IPS-NIHi7 (cell line): ENCODE data around the gene TMEM129.

Experiments
- DNase-seq: peaks from one replicate; pipeline ENCODE4 v3.0.0; 2012; ENCODE audit warnings: mixed read lengths; ENCODE audit errors: extremely low spot score

Gene TMEM129

DNA sequence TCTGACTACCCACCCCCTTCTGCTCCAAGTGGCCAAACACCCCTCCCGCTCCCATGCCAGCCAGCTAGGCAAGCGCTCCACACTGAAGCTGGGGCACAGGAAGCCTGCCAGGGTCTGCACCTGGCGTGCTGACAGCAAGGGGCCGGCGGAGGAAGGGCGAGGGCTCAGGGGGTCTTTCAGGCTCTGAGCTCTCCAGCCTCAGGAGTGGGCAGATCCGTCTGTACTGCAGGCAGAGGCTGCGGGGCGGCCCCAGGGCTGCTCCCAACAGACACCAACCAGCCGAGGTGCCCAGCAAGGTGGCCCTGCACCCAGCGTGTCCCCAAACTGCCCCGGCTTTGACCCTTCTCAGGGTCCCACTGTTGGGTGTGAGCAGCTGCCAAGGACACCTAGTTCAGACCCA, 51.9 kb downstream of the TMEM129 start:
- DNase-seq: no peak

- DNase-seq: no peak
Observed at GRCh38 chr4:1668488-1668840, 52.7 kb downstream of the TMEM129 start.

DNA sequence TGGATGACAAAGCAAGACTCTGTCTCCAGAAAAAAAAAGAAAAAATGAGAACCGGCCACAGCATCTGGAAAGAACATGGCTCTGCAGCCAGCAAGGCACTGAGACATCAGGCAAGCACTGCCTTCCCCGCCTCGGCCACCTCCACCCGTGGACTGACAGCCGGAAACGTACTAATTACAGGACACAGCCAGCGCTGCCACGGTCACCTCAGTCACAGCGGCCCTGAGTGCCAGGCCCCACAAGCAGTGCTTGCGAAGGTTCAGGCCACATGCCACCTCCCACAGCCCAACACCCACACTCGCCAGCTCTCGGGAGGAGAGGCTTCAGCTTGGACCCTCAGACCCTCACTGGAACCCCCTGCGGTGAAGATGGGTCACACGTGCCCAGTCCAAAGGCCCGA, 53.9 kb downstream of the TMEM129 start:
- DNase-seq: no peak

- DNase-seq: no peak
Observed at GRCh38 chr4:1666391-1666790, 54.7 kb downstream of the TMEM129 start.
